Measurements from ENCODE around the gene SFXN1.

SFXN1 gene

GRCh38 chr5:175544108-175544511, 65.8 kb downstream of the SFXN1 start:
- DNase-seq, result no peak

GRCh38 chr5:175544586-175544985, 66.2 kb downstream of the SFXN1 start:
- no peak for DNase-seq

GRCh38 chr5:175547842-175548241, 69.5 kb downstream of the SFXN1 start:
- no peak for DNase-seq

- no peak for DNase-seq
These were observed 70.4 kb downstream of the SFXN1 start for GRCh38 chr5:175548626-175549311.

GRCh38 chr5:175550055-175550805, 71.9 kb downstream of the SFXN1 start:
- no peak for DNase-seq

GRCh38 chr5:175551266-175551665, 72.9 kb downstream of the SFXN1 start:
- DNase-seq, result no peak

- no peak for DNase-seq
These were observed 75.9 kb downstream of the SFXN1 start for GRCh38 chr5:175554296-175554695.

- no peak for DNase-seq
These were observed 76.9 kb downstream of the SFXN1 start for GRCh38 chr5:175555168-175555785.

GRCh38 chr5:175556794-175557193, 78.4 kb downstream of the SFXN1 start:
- no peak for DNase-seq

GRCh38 chr5:175557778-175558177, 79.4 kb downstream of the SFXN1 start:
- no peak for DNase-seq

- DNase-seq, result no peak
These were observed 80.6 kb downstream of the SFXN1 start for GRCh38 chr5:175558801-175559480.

- DNase-seq, result no peak
These were observed 81.7 kb downstream of the SFXN1 start for GRCh38 chr5:175560011-175560410.

- no peak for DNase-seq
These were observed 82.7 kb downstream of the SFXN1 start for GRCh38 chr5:175561085-175561484.

GRCh38 chr5:175564716-175565115, 86.4 kb downstream of the SFXN1 start:
- DNase-seq, result no peak

GRCh38 chr5:175566697-175567096, 88.3 kb downstream of the SFXN1 start:
- no peak for DNase-seq

GRCh38 chr5:175567954-175568353, 89.6 kb downstream of the SFXN1 start:
- no peak for DNase-seq

GRCh38 chr5:175569701-175570100, 91.3 kb downstream of the SFXN1 start:
- no peak for DNase-seq

- no peak for DNase-seq
These were observed 94.5 kb downstream of the SFXN1 start for GRCh38 chr5:175572886-175573285.

GRCh38 chr5:175573493-175574269, 95.3 kb downstream of the SFXN1 start:
- DNase-seq, result no peak

- DNase-seq, result no peak
These were observed 96.9 kb downstream of the SFXN1 start for GRCh38 chr5:175575301-175575700.

- no peak for DNase-seq
These were observed 97.7 kb downstream of the SFXN1 start for GRCh38 chr5:175576096-175576495.

- DNase-seq, result no peak
These were observed 98.2 kb downstream of the SFXN1 start for GRCh38 chr5:175576591-175576990.

Data from NCI-H1105 (cell line).